Body of pancreas (tissue), 4 donors: ENCODE results near the gene CD247. TPM values are rescaled to one million over a fixed set of nuclear protein-coding genes. Genes with fewer than 3 reads are reported as not detected.

Experiments used
- ATAC-seq: fragments of 150-250 bp; one replicate; pipeline ENCODE4 v1.9.1; 2016
- DNase-seq, 4 donors: peaks; one replicate each; pipeline ENCODE4 v3.0.0-alpha.2; 2019
- H3K27ac ChIP-seq, 4 donors: fragments of 200-600 bp; sonication (generic); 1 replicate in 3 of 4; 2 replicates in 1 of 4; pipeline versions ENCODE4 v1.5.1 to v1.6.1; 2016 to 2019; ENCODE audit warnings: mild to moderate bottlenecking in 1 of 4, mixed read lengths in 1 of 4, moderate library complexity in 1 of 4
- H3K27me3 ChIP-seq, 2 donors: fragments of 200-600 bp; sonication (generic); one replicate each; pipeline ENCODE4 v1.6.0; 2016; ENCODE audit warnings: mild to moderate bottlenecking in 1 of 2
- H3K36me3 ChIP-seq, 2 donors: fragments of 200-600 bp; sonication (generic); replicated peaks in 1 of 2; 2 replicates each; pipeline ENCODE4 v1.5.1; 2016; ENCODE audit warnings: low read depth in 2 of 2; ENCODE audit not compliant: insufficient read depth in 1 of 2
- H3K4me1 ChIP-seq: fragments of 200-600 bp; sonication (generic); one replicate; pipeline ENCODE4 v1.6.0; 2016
- H3K4me3 ChIP-seq, 2 donors: fragments of 200-600 bp; sonication (generic); 1 replicate in 1 of 2; 2 replicates in 1 of 2; pipeline ENCODE4 v1.5.1; 2016 to 2019
- H3K9me3 ChIP-seq, 3 donors: fragments of 200-600 bp; sonication (generic); 1 replicate in 2 of 3; 2 replicates in 1 of 3; pipeline ENCODE4 v1.5.1; 2016
- CTCF ChIP-seq, 7 experiments: fragments of 450-650 bp in 4 of 7; fragments of 200-600 bp in 3 of 7; sonication (generic) in 3 of 7; IDR thresholded peaks; one replicate each; pipeline ENCODE4 v1.5.1; 2016 to 2019; ENCODE audit warnings: antibody characterized with exemption in 7 of 7
- POLR2A ChIP-seq, 3 donors: fragments of 450-650 bp; IDR thresholded peaks; one replicate each; pipeline ENCODE4 v1.6.1; 2016; ENCODE audit warnings: antibody characterized with exemption in 3 of 3, mild to moderate bottlenecking in 2 of 3
- WGBS, 2 donors: methylation state at CpG; one replicate each; pipeline ENCODE4 v1.1.5; 2017; 5-methylcytosine and 5-hydroxymethylcytosine counted together
- intact Hi-C: fragments of 100-400 bp; cut with DNase I; formaldehyde crosslinking; loops from one replicate; pipeline ENCODE4 v1.15.1; 2023
- total RNA-seq, 2 donors: library from RNA; depleted of rRNA; stranded (reverse); fragments of >200 nt; gene quantifications; one replicate each; pipeline ENCODE4 v1.1.0, GENCODE V29; 2016

The CD247 gene
- total RNA-seq, 2 donors from 2014 or later = 2.3 to 3.3 TPM

DNA sequence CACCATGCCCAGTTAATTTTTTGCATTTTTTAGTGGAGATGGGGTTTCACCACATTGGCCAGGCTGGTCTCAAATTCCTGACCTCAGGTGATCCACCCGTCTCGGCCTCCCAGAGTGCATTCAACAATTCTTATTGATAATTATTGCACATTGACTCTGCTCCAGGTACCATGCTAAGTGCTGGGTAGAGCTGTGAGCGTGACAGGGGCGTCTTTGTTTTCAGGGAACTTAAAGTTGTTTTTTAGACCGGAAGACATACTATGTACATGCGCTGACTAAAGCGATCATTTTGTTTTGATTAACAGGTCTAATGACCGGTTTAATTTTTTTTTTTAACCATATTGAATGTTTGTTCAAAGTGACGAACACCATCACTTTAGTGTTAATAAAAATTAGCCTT lies 4.0 kb downstream of the CD247 start:
- H3K27me3 ChIP-seq = peaks cover 0 to 3% of the 10 kb centered on the region in 2 donors
- H3K27ac ChIP-seq = no peak overlapping the region
- no peaks in the 10 kb centered on the region for H3K9me3 ChIP-seq
- H3K36me3 ChIP-seq = no peaks in the 10 kb centered on the region
- no peak for ATAC-seq
- DNase-seq = no peak
- no peaks in the 10 kb centered on the region for H3K4me1 ChIP-seq
- 84 to 88% methylated on average over 9 of the region's 9 CpGs for WGBS, 2 donors
- intact Hi-C loops = loop anchor here (10.0 kb wide), 1 partner anchor 439 kb away; no protein-coding TSS in a partner anchor
- no peak for TF ChIP-seq POLR2A (IDR thresholded peaks at IDR 0.05)
- no peak for TF ChIP-seq CTCF (IDR thresholded peaks at IDR 0.05)
- no peak overlapping the region for H3K4me3 ChIP-seq

DNA sequence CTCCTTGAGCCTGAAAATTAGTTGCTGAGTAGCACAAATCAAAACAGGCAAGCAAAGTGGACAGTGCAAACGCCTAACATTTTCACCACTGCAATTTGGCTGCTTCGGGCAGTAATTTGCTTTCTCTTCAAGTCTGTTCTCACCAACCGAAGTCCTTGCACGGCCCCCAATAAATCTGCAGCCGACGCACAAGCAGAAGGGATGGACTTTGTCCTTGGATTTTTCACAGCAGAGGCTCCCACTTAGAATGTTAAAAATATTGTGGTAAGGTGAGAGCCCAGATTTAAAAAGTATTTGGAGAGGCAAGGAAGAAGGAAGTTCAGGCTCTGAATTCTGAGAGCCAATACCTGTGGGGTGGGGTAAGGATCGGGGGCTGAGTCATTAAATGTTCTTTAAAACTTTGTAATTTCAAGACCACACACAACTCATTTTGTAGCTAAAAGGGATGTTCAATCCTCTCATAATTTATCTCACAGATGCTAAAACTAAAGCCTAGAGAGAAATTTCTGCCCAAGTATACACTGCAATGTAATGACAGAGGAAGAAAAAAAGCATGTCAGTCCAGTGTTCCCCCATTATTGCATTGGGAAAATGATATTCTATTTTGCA lies 6.2 kb downstream of the CD247 start:
- H3K9me3 ChIP-seq = no peaks in the 10 kb centered on the region
- 39 to 41% methylated on average over 7 of the region's 7 CpGs for WGBS, 2 donors
- no peak for ATAC-seq
- DNase-seq = no peak
- no peaks in the 10 kb centered on the region for H3K36me3 ChIP-seq
- no peaks in the 10 kb centered on the region for H3K4me1 ChIP-seq
- TF ChIP-seq CTCF (IDR thresholded peaks at IDR 0.05) (no peak), POLR2A (IDR thresholded peaks at IDR 0.05) (no peak)
- H3K4me3 ChIP-seq = no peak overlapping the region
- H3K27me3 ChIP-seq = peaks cover 0 to 3% of the 10 kb centered on the region in 2 donors
- intact Hi-C loops = loop anchor here (10.0 kb wide), 1 partner anchor 437 kb away; no protein-coding TSS in a partner anchor
- no peak overlapping the region for H3K27ac ChIP-seq

GRCh38 chr1:167511374-167511986 lies 6.8 kb downstream of the CD247 start:
- ATAC-seq (no peak), DNase-seq (no peak)
- no peaks in the 10 kb centered on the region for H3K4me1 ChIP-seq
- intact Hi-C loops = loop anchor here (10.0 kb wide), 1 partner anchor 437 kb away; no protein-coding TSS in a partner anchor
- no peak overlapping the region for H3K4me3 ChIP-seq
- TF ChIP-seq CTCF (IDR thresholded peaks at IDR 0.05) (no peak), POLR2A (IDR thresholded peaks at IDR 0.05) (no peak)
- no peaks in the 10 kb centered on the region for H3K36me3 ChIP-seq
- peaks cover 0 to 3% of the 10 kb centered on the region in 2 donors for H3K27me3 ChIP-seq
- H3K27ac ChIP-seq = no peak overlapping the region
- H3K9me3 ChIP-seq = no peaks in the 10 kb centered on the region
- 79 to 81% methylated on average over 11 of the region's 11 CpGs for WGBS, 2 donors

DNA sequence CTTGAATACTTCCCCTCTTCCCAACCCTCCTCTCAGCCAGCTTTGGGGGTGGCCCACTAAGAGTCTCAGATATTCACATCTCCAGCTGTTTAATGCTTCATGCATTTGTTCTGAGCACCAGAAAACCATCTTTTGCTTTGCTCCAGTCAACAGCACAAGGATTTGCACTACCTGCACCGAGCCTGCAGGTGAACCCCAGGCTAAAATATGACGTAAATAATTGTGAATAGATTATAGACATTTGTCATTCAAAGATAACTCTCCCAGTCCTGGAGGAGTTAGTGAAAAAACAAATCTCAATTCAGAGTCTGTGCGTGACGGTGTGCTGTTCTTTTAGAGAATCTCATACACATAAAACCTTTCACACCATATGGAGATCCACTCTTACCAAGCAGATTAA lies 7.4 kb downstream of the CD247 start:
- intact Hi-C loops = loop anchor here (10.0 kb wide), 1 partner anchor 436 kb away; no protein-coding TSS in a partner anchor
- DNase-seq = no peak
- Histone ChIP-seq H3K4me1 (no peaks in the 10 kb centered on the region), H3K27ac (no peak overlapping the region), H3K36me3 (no peaks in the 10 kb centered on the region), H3K4me3 (no peak overlapping the region), H3K9me3 (no peaks in the 10 kb centered on the region), H3K27me3 (peaks cover 0 to 3% of the 10 kb centered on the region in 2 donors)
- WGBS, 2 donors = 75 to 81% methylated on average over 4 of the region's 4 CpGs
- ATAC-seq = no peak
- TF ChIP-seq CTCF (IDR thresholded peaks at IDR 0.05) = no peak
- TF ChIP-seq POLR2A (IDR thresholded peaks at IDR 0.05) = no peak
